Measurements from ENCODE around the gene GPC6.

Gene GPC6

GRCh38 chr13:93726173-93726957, 499.8 kb downstream of the GPC6 start:
- in situ Hi-C loops (cut with MboI; ENCODE audit: low sequenced_read_pairs): no loop called here

GRCh38 chr13:93727211-93728141, 500.9 kb downstream of the GPC6 start:
- in situ Hi-C loops (cut with MboI; ENCODE audit: low sequenced_read_pairs): no loop called here

- in situ Hi-C loops (cut with MboI; ENCODE audit: low sequenced_read_pairs): no loop called here
Measured at GRCh38 chr13:93729383-93729782, 502.8 kb downstream of the GPC6 start.

- in situ Hi-C loops (cut with MboI; ENCODE audit: low sequenced_read_pairs): no loop called here
Measured at GRCh38 chr13:93730780-93731179, 504.2 kb downstream of the GPC6 start.

GRCh38 chr13:93732186-93732585, 505.6 kb downstream of the GPC6 start:
- in situ Hi-C loops (cut with MboI; ENCODE audit: low sequenced_read_pairs): no loop called here

GRCh38 chr13:93736081-93736480, 509.5 kb downstream of the GPC6 start:
- in situ Hi-C loops (cut with MboI; ENCODE audit: low sequenced_read_pairs): no loop called here

GRCh38 chr13:93736909-93737308, 510.3 kb downstream of the GPC6 start:
- in situ Hi-C loops (cut with MboI; ENCODE audit: low sequenced_read_pairs): no loop called here

GRCh38 chr13:93740334-93740733, 513.7 kb downstream of the GPC6 start:
- in situ Hi-C loops (cut with MboI; ENCODE audit: low sequenced_read_pairs): no loop called here

GRCh38 chr13:93744033-93744432, 517.4 kb downstream of the GPC6 start:
- in situ Hi-C loops (cut with MboI; ENCODE audit: low sequenced_read_pairs): no loop called here

GRCh38 chr13:93744886-93745285, 518.3 kb downstream of the GPC6 start:
- in situ Hi-C loops (cut with MboI; ENCODE audit: low sequenced_read_pairs): no loop called here

GRCh38 chr13:93745884-93746283, 519.3 kb downstream of the GPC6 start:
- in situ Hi-C loops (cut with MboI; ENCODE audit: low sequenced_read_pairs): no loop called here

- in situ Hi-C loops (cut with MboI; ENCODE audit: low sequenced_read_pairs): no loop called here
Measured at GRCh38 chr13:93746589-93746988, 520.0 kb downstream of the GPC6 start.

- in situ Hi-C loops (cut with MboI; ENCODE audit: low sequenced_read_pairs): no loop called here
Measured at GRCh38 chr13:93750676-93751075, 524.1 kb downstream of the GPC6 start.

- in situ Hi-C loops (cut with MboI; ENCODE audit: low sequenced_read_pairs): no loop called here
Measured at GRCh38 chr13:93751117-93751516, 524.5 kb downstream of the GPC6 start.

GRCh38 chr13:93752541-93752940, 525.9 kb downstream of the GPC6 start:
- in situ Hi-C loops (cut with MboI; ENCODE audit: low sequenced_read_pairs): no loop called here

GRCh38 chr13:93753639-93754038, 527.0 kb downstream of the GPC6 start:
- in situ Hi-C loops (cut with MboI; ENCODE audit: low sequenced_read_pairs): no loop called here

GRCh38 chr13:93755341-93755740, 528.7 kb downstream of the GPC6 start:
- in situ Hi-C loops (cut with MboI; ENCODE audit: low sequenced_read_pairs): no loop called here

GRCh38 chr13:93758575-93758974, 532.0 kb downstream of the GPC6 start:
- in situ Hi-C loops (cut with MboI; ENCODE audit: low sequenced_read_pairs): no loop called here

GRCh38 chr13:93762708-93763426, 536.3 kb downstream of the GPC6 start:
- in situ Hi-C loops (cut with MboI; ENCODE audit: low sequenced_read_pairs): no loop called here

- in situ Hi-C loops (cut with MboI; ENCODE audit: low sequenced_read_pairs): no loop called here
Measured at GRCh38 chr13:93765062-93765461, 538.5 kb downstream of the GPC6 start.

- in situ Hi-C loops (cut with MboI; ENCODE audit: low sequenced_read_pairs): no loop called here
Measured at GRCh38 chr13:93765811-93766210, 539.2 kb downstream of the GPC6 start.

All from hTERT RPE-1 (cell line).